HL-60/S4 treated with phorbol 12-myristate 13-acetate at 8.2 ng/mL for 4 days and 3 days (cell line): ENCODE measurements around the gene TNKS2.
"Not testable (repeated sequence)": the region's sequence is repeated elsewhere in the genome, so short reads cannot be mapped to it uniquely, and the experiment has no call there.

Experiments
- in situ Hi-C: fragments of 300-500 bp; cut with MboI; formaldehyde crosslinking; loops from 2 replicates; pipeline ENCODE4 v1.15.0; 2022; ENCODE audit warnings: low sequenced_read_pairs

TNKS2 gene

GRCh38 chr10:91796331-91797047, 1.7 kb upstream of the TNKS2 start:
- in situ Hi-C loops, result no loop called here

- in situ Hi-C loops, result no loop called here
These were observed 1.1 kb upstream of the TNKS2 start for GRCh38 chr10:91797048-91797690.

- in situ Hi-C loops, result no loop called here
These were observed 704 bp downstream of the TNKS2 start for GRCh38 chr10:91798649-91799611.

DNA sequence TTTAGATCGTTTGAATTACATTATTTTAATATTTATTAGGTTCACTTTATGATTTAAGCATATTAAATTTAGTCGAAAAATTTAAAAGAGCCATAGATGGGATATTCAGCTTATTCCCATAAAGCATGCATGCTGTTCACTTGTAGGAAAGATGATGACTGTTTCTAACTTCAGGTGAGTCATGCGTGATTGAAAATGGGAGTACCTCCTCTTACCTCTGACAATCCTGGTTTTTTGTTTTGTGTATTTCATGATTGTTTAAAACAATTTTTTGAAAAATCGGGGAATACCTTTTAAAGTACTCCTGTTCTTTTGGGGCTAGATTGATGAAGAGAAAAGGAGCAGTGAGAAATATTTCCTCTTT, 1.4 kb downstream of the TNKS2 start:
- in situ Hi-C loops, result no loop called here

- in situ Hi-C loops, result no loop called here
These were observed 2.0 kb downstream of the TNKS2 start for GRCh38 chr10:91800182-91800581.

GRCh38 chr10:91800756-91801155, 2.5 kb downstream of the TNKS2 start:
- in situ Hi-C loops, result no loop called here

- in situ Hi-C loops, result no loop called here
These were observed 5.3 kb downstream of the TNKS2 start for GRCh38 chr10:91803386-91804125.

DNA sequence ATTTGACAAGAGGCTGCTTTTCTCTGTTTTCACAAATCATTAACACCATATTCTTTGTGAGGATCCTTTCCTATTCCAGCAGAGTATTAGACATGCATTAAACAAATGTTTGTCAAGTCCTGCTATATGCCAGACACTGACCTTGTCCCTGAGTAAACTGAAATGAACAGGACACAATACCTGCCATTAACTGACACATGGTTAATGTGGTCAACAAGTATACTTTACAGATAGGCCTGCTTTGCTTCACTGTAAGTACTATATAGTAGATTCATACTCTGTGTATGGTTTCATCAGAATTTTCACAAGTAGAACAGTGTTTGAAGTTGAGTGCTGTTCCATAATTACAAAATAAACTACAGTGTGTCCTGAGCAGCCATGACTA, 5.9 kb downstream of the TNKS2 start:
- in situ Hi-C loops, result no loop called here

GRCh38 chr10:91805110-91805838, 7.0 kb downstream of the TNKS2 start:
- in situ Hi-C loops, result no loop called here

DNA sequence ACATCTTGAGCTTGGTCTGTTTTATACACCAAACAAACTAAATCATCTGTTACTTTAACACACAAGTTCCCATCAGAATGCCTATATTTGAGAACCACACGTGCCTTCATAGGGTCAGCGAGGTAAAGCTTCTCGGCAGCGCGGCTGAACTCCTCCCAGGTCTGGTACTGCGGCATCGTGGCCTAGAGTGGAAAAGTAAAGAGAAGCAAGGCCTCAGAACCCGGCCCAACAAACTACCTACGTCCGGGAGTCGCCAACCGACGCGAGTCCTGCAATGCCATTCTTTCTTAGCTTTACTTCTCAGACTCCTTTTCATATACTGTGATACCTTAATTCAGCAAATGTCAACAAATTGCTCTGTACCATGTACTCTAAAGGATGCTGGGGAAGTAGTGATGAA, 9.0 kb downstream of the TNKS2 start:
- in situ Hi-C loops, result not testable (repeated sequence)

GRCh38 chr10:91813251-91813650, 15.0 kb downstream of the TNKS2 start:
- in situ Hi-C loops, result no loop called here

GRCh38 chr10:91816981-91817380, 18.8 kb downstream of the TNKS2 start:
- in situ Hi-C loops, result no loop called here

GRCh38 chr10:91820144-91820543, 21.9 kb downstream of the TNKS2 start:
- in situ Hi-C loops, result no loop called here

DNA sequence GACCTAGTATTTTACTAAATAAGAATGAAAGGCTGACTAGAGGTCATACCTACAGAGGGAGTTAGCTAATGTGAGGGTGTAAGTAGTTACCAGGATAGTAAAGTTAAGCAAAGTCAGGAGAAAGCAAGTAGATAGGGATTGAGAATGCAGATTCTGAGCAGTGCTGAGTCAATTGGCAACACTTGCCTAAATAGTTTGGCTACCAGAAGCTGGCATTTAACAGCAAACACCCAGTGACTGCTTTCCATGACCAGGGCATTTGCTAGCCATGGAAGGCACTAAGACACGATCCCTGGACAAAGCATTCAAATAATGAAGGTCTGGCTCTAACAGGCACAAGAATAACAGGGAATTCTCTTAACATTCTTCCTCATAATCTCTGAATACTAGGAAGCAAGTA, 25.9 kb downstream of the TNKS2 start:
- in situ Hi-C loops, result no loop called here

DNA sequence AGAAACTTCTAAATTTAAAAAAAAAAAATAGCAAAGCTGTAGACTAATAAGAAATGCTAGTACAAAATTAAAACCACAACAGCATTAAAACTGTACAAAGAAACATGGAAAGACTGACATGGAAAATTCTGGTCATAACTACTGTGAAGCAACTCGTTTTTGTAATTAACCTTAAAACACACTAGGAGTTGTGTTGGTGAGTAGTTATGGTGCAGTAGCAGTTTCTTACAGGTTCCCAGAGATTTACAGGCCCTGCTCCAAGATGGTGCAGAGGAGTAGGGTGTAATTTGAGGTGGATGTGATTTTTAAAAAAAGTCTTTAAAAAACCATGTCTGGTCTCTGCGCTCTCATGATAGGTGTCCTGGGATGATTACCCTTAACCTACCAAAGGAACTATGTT, 31.0 kb downstream of the TNKS2 start:
- in situ Hi-C loops, result no loop called here

DNA sequence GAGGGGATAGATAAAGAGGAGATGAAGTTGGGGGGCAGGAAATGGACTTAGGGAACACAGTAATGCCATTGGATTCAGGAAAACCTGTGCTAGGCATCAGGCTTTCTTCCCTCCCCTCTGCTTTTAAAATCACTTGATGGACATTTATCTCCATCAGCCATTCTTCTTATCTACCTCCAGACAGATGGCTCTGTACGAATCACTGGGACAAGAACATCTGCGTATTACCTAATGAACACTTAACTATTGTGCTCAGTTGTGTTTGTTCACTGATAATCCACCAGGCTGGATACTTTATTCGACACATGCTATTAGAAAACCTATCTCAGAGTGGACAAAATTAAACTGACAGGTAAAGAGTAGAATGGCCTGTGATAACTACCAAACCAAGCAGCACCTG, 40.0 kb downstream of the TNKS2 start:
- in situ Hi-C loops, result no loop called here

DNA sequence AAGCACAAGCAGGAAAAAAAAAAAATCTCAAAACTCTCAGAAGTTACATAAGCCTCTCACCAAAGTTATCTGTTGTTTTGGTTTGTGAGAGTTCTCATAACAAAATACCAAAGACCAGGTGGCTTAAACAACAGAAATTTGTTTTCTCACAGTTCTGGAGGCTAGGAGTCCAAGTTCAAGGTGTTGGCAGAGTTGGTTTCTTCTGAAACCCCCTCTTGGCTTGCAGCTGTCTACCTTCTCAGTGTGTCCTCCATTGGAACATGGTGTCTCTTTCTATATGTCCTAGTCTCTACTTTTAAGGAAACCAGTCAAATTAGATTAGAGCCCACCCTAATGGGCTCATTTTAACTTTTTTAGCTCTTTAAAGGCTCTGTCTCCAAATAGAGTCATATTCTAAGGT, 44.9 kb downstream of the TNKS2 start:
- in situ Hi-C loops, result no loop called here

- in situ Hi-C loops, result no loop called here
These were observed 58.4 kb downstream of the TNKS2 start for GRCh38 chr10:91856637-91857036.

GRCh38 chr10:91860885-91861284, 62.7 kb downstream of the TNKS2 start:
- in situ Hi-C loops, result no loop called here

DNA sequence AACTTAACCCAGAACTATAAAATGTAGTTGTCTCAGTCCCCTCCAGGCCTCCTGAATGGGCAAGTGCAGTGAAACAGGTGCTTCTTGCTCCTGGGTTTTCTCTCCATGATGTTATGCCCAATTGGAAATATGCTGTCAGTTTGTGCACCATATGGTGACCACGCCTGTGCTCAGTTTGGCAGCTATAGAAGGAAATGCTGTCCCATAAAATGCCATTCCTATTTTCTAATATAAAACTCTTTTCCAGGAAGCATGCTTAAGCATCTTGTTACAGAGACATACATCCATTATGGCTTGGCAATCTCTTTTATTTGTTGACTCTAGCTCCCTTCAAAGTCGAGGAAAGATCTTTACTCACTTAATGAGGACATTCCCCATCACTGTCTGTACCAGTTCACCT, 65.9 kb downstream of the TNKS2 start:
- in situ Hi-C loops, result no loop called here
